Ecto neural progenitor cell (in vitro differentiated cells): ENCODE data around the gene BNIP5.

Source experiments
- DNase-seq: peaks from one replicate; pipeline ENCODE4 v3.0.0-alpha.2; 2018; ENCODE audit warnings: low spot score

Gene BNIP5

GRCh38 chr6:36290668-36291620 is 45.7 kb downstream of the BNIP5 start:
- no peak for DNase-seq

GRCh38 chr6:36289281-36289878 is 47.3 kb downstream of the BNIP5 start:
- DNase-seq = no peak

- DNase-seq = no peak
Observed at GRCh38 chr6:36286858-36287257, 49.8 kb downstream of the BNIP5 start.

GRCh38 chr6:36285797-36286196 is 50.9 kb downstream of the BNIP5 start:
- DNase-seq = no peak

- peak; percentile 82 for DNase-seq
Observed at GRCh38 chr6:36285187-36285671, 51.5 kb downstream of the BNIP5 start.

- no peak for DNase-seq
Observed at GRCh38 chr6:36284359-36284758, 52.3 kb downstream of the BNIP5 start.

- no peak for DNase-seq
Observed at GRCh38 chr6:36283608-36284007, 53.1 kb downstream of the BNIP5 start.

GRCh38 chr6:36280983-36281382 is 55.7 kb downstream of the BNIP5 start:
- no peak for DNase-seq

- DNase-seq = no peak
Observed at GRCh38 chr6:36280467-36280866, 56.2 kb downstream of the BNIP5 start.

GRCh38 chr6:36277946-36278470 is 58.7 kb downstream of the BNIP5 start:
- DNase-seq = no peak

GRCh38 chr6:36276581-36277536 is 59.8 kb downstream of the BNIP5 start:
- no peak for DNase-seq

GRCh38 chr6:36273802-36274514 is 62.7 kb downstream of the BNIP5 start:
- DNase-seq = no peak

GRCh38 chr6:36273067-36273466 is 63.6 kb downstream of the BNIP5 start:
- no peak for DNase-seq

GRCh38 chr6:36272234-36272633 is 64.5 kb downstream of the BNIP5 start:
- DNase-seq = no peak

GRCh38 chr6:36269834-36270705 is 66.6 kb downstream of the BNIP5 start, which contains the start of gene PNPLA1:
Gene PNPLA1, plus strand, starts transcription at chr6:36270060. Its CDS starts 400 bp downstream, at chr6:36270460.
- DNase-seq = no peak

- no peak for DNase-seq
Observed at GRCh38 chr6:36268478-36269275, 68.0 kb downstream of the BNIP5 start.

GRCh38 chr6:36267731-36268477 is 68.8 kb downstream of the BNIP5 start:
- DNase-seq = no peak

- no peak for DNase-seq
Observed at GRCh38 chr6:36266913-36267644, 69.6 kb downstream of the BNIP5 start.
